ENCODE results near the gene ATP1A1.

DNA sequence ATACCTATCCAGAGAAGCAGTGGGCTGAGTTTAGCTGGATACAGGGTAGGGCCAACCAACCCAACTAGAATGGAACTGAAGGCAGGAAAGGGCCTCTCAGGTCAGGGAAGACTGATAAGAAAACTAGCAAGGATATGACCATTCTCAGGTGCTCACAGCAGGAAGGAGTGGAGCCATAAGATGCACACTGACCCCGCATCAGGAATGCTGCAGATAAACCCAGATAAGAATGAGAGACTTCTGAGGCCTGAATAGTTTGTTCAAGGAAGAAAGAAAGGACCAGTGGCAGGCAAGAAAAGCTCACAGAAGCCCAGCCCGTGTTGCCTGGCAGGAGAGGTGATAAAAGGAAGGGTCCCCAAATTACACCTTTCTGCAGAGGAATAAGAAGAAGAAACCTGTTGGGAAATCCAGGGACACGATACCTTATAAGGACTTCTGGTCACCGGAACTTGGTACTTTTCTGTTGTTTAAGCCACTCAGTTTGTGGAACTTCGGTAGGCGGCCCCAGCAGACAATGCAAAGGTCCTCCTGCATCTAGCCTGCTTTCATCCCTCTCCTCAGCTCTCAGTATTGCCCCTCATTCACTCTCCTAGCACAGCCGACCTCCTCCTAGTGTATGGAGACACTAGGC is 58.9 kb downstream of the ATP1A1 start:
- TF ChIP-seq, protein P1, sequence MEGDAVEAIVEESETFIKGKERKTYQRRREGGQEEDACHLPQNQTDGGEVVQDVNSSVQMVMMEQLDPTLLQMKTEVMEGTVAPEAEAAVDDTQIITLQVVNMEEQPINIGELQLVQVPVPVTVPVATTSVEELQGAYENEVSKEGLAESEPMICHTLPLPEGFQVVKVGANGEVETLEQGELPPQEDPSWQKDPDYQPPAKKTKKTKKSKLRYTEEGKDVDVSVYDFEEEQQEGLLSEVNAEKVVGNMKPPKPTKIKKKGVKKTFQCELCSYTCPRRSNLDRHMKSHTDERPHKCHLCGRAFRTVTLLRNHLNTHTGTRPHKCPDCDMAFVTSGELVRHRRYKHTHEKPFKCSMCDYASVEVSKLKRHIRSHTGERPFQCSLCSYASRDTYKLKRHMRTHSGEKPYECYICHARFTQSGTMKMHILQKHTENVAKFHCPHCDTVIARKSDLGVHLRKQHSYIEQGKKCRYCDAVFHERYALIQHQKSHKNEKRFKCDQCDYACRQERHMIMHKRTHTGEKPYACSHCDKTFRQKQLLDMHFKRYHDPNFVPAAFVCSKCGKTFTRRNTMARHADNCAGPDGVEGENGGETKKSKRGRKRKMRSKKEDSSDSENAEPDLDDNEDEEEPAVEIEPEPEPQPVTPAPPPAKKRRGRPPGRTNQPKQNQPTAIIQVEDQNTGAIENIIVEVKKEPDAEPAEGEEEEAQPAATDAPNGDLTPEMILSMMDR (IDR thresholded peaks at IDR 0.05), result no peak
- TF ChIP-seq EP300 (IDR thresholded peaks at IDR 0.05), result no peak
- no peak for TF ChIP-seq POLR2A (IDR thresholded peaks at IDR 0.05)

Measured in ovary (tissue), 3 donors.